Trophoblast cell (in vitro differentiated cells and primary cell): ENCODE data around the gene CCDC150.

ENCODE experiments used
- DNase-seq, 2 donors: peaks; one replicate each; pipeline ENCODE4 v3.0.0-alpha.2; 2016
- H2AFZ ChIP-seq: 2 replicates; pipeline ENCODE4 v1.6.1; 2013; ENCODE audit warnings: low read length, moderate library complexity, mild to moderate bottlenecking; ENCODE audit not compliant: insufficient read depth, poor library complexity
- H2AK5ac ChIP-seq: 2 replicates; pipeline ENCODE4 v1.6.1; 2013; ENCODE audit warnings: mild to moderate bottlenecking, low read length
- H2BK120ac ChIP-seq: 2 replicates; pipeline ENCODE4 v1.6.1; 2013; ENCODE audit warnings: low read length, mild to moderate bottlenecking, moderate library complexity; ENCODE audit not compliant: insufficient read depth, poor library complexity
- H2BK12ac ChIP-seq: 2 replicates; pipeline ENCODE4 v1.6.1; 2013; ENCODE audit warnings: mild to moderate bottlenecking, low read length, moderate library complexity
- H2BK5ac ChIP-seq: 2 replicates; pipeline ENCODE4 v1.6.1; 2013; ENCODE audit warnings: low read length, low read depth, moderate library complexity, mild to moderate bottlenecking; ENCODE audit not compliant: poor library complexity
- H3K14ac ChIP-seq: 2 replicates; pipeline ENCODE4 v1.6.1; 2013; ENCODE audit warnings: mild to moderate bottlenecking, low read length
- H3K18ac ChIP-seq: 2 replicates; pipeline ENCODE4 v1.6.1; 2013; ENCODE audit warnings: mild to moderate bottlenecking, low read length
- H3K23ac ChIP-seq: 2 replicates; pipeline ENCODE4 v1.6.1; 2013; ENCODE audit warnings: low read length
- H3K27ac ChIP-seq: 2 replicates; pipeline ENCODE4 v1.5.1; 2013; ENCODE audit warnings: low read depth, mild to moderate bottlenecking, inconsistent platforms, low read length, moderate library complexity
- H3K27me3 ChIP-seq: 2 replicates; pipeline ENCODE4 v1.6.1; 2013; ENCODE audit warnings: inconsistent platforms, mild to moderate bottlenecking, low read length, moderate library complexity; ENCODE audit not compliant: insufficient read depth
- H3K36me3 ChIP-seq, 2 experiments: 1 replicate in 1 of 2; 2 replicates in 1 of 2; pipeline ENCODE4 v1.6.1; 2013; ENCODE audit warnings: low read length in 2 of 2, mild to moderate bottlenecking in 2 of 2, moderate library complexity in 1 of 2; ENCODE audit not compliant: insufficient read depth in 2 of 2, control insufficient read depth in 1 of 2
- H3K4ac ChIP-seq: 2 replicates; pipeline ENCODE4 v1.6.1; 2013; ENCODE audit warnings: low read depth, mild to moderate bottlenecking, low read length, moderate library complexity
- H3K4me1 ChIP-seq, 2 experiments: 1 replicate in 1 of 2; 2 replicates in 1 of 2; pipeline ENCODE4 v1.6.1; 2013; ENCODE audit warnings: low read length in 2 of 2, mild to moderate bottlenecking in 2 of 2, moderate library complexity in 1 of 2; ENCODE audit not compliant: insufficient read depth in 2 of 2, control insufficient read depth in 1 of 2
- H3K4me2 ChIP-seq: 2 replicates; pipeline ENCODE4 v1.6.1; 2013; ENCODE audit warnings: inconsistent platforms, mild to moderate bottlenecking, low read length, moderate library complexity
- H3K4me3 ChIP-seq: 2 replicates; pipeline ENCODE4 v1.5.1; 2013; ENCODE audit warnings: mild to moderate bottlenecking, low read depth, low read length, inconsistent platforms
- H3K79me1 ChIP-seq: one replicate; pipeline ENCODE4 v1.6.1; 2013; ENCODE audit warnings: low read length
- H3K79me2 ChIP-seq: 2 replicates; pipeline ENCODE4 v1.6.1; 2013; ENCODE audit warnings: low read length, mild to moderate bottlenecking; ENCODE audit not compliant: control insufficient read depth, insufficient read depth, poor library complexity
- H3K9ac ChIP-seq: 2 replicates; pipeline ENCODE4 v1.6.1; 2013; ENCODE audit warnings: mild to moderate bottlenecking, low read length
- H3K9me3 ChIP-seq: 2 replicates; pipeline ENCODE4 v1.6.1; 2013; ENCODE audit warnings: low read depth, mild to moderate bottlenecking, control low read depth, inconsistent platforms, low read length; ENCODE audit not compliant: insufficient read depth
- H4K12ac ChIP-seq: 2 replicates; pipeline ENCODE4 v1.6.1; 2013; ENCODE audit warnings: low read depth, mild to moderate bottlenecking, low read length, moderate library complexity
- H4K8ac ChIP-seq: 2 replicates; pipeline ENCODE4 v1.6.1; 2013; ENCODE audit warnings: low read depth, mild to moderate bottlenecking, low read length, moderate library complexity
- H4K91ac ChIP-seq: one replicate; pipeline ENCODE4 v1.6.1; 2013; ENCODE audit warnings: low read depth, mild to moderate bottlenecking, low read length, moderate library complexity
- WGBS: extraction: QIAGEN DNeasy Blood & Tissue Kit; methylation state at CpG from one replicate; pipeline ENCODE4 v1.1.7; 2013; ENCODE audit warnings: missing lambda C conversion rate; ENCODE audit not compliant: insufficient read length, insufficient coverage; ENCODE audit errors: extremely low coverage; 5-methylcytosine and 5-hydroxymethylcytosine counted together

The CCDC150 gene

GRCh38 chr2:196739031-196739430 lies 99.5 kb downstream of the CCDC150 start:
- no peak overlapping the region for H3K9ac ChIP-seq
- no peak overlapping the region for H2BK12ac ChIP-seq
- no CpG with 5 or more reads among the region's 5 CpGs for WGBS
- no peak overlapping the region for H3K4me2 ChIP-seq
- H3K18ac ChIP-seq = no peak overlapping the region
- no peak overlapping the region for H3K23ac ChIP-seq
- H2BK5ac ChIP-seq = no peak overlapping the region
- no peaks in the 10 kb centered on the region for H3K9me3 ChIP-seq
- H3K4me1 ChIP-seq = peaks cover 4 to 8% of the 10 kb centered on the region in 2 experiments
- no peak overlapping the region for H4K91ac ChIP-seq
- H3K36me3 ChIP-seq = no peaks in the 10 kb centered on the region
- H3K79me1 ChIP-seq = no peaks in the 10 kb centered on the region
- no peak overlapping the region for H4K8ac ChIP-seq
- H3K27me3 ChIP-seq = no peaks in the 10 kb centered on the region
- H2BK120ac ChIP-seq = no peak overlapping the region
- no peak overlapping the region for H3K27ac ChIP-seq
- no peak overlapping the region for H3K4me3 ChIP-seq
- no peak overlapping the region for H4K12ac ChIP-seq
- peaks cover 2% of the 10 kb centered on the region for H3K79me2 ChIP-seq
- H3K4ac ChIP-seq = no peak overlapping the region
- no peak overlapping the region for H3K14ac ChIP-seq
- no peak overlapping the region for H2AK5ac ChIP-seq
- DNase-seq = no peak
- H2AFZ ChIP-seq = no peak overlapping the region

- no peak overlapping the region for H2BK120ac ChIP-seq
- H3K4ac ChIP-seq = no peak overlapping the region
- no peak overlapping the region for H2AK5ac ChIP-seq
- no peak overlapping the region for H4K8ac ChIP-seq
- H3K18ac ChIP-seq = no peak overlapping the region
- H2BK12ac ChIP-seq = no peak overlapping the region
- H4K91ac ChIP-seq = no peak overlapping the region
- DNase-seq = no peak
- H2BK5ac ChIP-seq = no peak overlapping the region
- no peak overlapping the region for H3K14ac ChIP-seq
- WGBS = no CpG with 5 or more reads among the region's 3 CpGs
- H3K4me1 ChIP-seq = peaks cover 4 to 8% of the 10 kb centered on the region in 2 experiments
- no peak overlapping the region for H2AFZ ChIP-seq
- H3K27me3 ChIP-seq = no peaks in the 10 kb centered on the region
- H3K4me3 ChIP-seq = no peak overlapping the region
- no peak overlapping the region for H3K23ac ChIP-seq
- H3K79me2 ChIP-seq = peaks cover 2% of the 10 kb centered on the region
- H3K9ac ChIP-seq = no peak overlapping the region
- H3K36me3 ChIP-seq = no peaks in the 10 kb centered on the region
- no peaks in the 10 kb centered on the region for H3K79me1 ChIP-seq
- no peak overlapping the region for H3K27ac ChIP-seq
- no peaks in the 10 kb centered on the region for H3K9me3 ChIP-seq
- H3K4me2 ChIP-seq = no peak overlapping the region
- H4K12ac ChIP-seq = no peak overlapping the region
Observed at GRCh38 chr2:196742216-196742615, 102.7 kb downstream of the CCDC150 start.

DNA sequence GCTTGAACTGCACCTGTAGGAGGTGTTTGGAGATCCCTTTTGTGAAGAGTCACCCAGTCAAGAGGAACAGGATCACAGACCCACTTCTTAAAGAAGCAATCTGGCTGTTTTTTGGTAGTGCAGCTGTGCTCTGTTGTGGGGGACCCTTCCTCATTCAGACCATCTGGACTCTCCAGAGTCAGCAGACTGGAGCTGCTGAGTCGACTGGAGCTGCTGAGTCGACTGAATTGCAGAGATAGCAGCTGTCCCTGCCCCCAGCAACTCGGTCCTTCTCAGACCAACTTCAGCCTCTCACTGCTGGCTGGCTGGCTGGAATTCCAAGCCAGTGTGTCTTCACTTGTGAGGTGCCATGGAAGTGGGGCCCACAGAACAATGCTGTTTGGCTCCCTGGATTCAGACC lies 103.2 kb downstream of the CCDC150 start:
- Histone ChIP-seq H3K79me1 (no peaks in the 10 kb centered on the region), H4K12ac (no peak overlapping the region), H2AK5ac (no peak overlapping the region), H3K4me3 (no peak overlapping the region), H3K79me2 (peaks cover 2% of the 10 kb centered on the region), H4K91ac (no peak overlapping the region), H3K9ac (no peak overlapping the region), H3K4me2 (peak overlapping the region; percentile 18), H3K4me1 (peaks cover 4 to 8% of the 10 kb centered on the region in 2 experiments), H3K4ac (no peak overlapping the region), H3K27me3 (no peaks in the 10 kb centered on the region), H2BK120ac (no peak overlapping the region), H2BK12ac (no peak overlapping the region), H2AFZ (no peak overlapping the region), H3K14ac (no peak overlapping the region), H3K36me3 (no peaks in the 10 kb centered on the region), H3K9me3 (no peaks in the 10 kb centered on the region), H3K27ac (no peak overlapping the region), H2BK5ac (no peak overlapping the region), H4K8ac (no peak overlapping the region), H3K23ac (no peak overlapping the region), H3K18ac (no peak overlapping the region)
- peak in 1 of 2 donors; percentile 25 for DNase-seq
- no CpG with 5 or more reads among the region's 3 CpGs for whole genome bisulfite sequencing

DNA sequence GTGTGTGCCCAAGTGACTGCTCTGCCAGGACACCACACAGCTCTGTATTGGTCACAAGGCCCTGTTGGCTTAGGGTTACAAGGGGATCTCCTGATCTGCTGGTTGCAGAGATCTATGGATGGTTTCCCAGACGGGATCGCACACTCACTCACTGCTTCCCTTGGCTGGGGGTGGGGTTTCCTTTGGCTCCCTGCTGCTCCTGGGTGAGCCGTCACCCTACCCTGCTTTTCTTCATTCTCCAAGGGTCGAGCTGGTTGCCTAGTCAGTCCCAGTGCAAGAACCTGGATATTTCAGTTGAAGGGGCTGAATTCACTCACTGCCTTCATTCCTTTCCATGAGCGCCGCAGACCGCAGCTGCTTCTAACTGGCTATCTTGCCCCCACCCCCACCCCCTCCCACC lies 103.7 kb downstream of the CCDC150 start:
- Histone ChIP-seq H3K9me3 (no peaks in the 10 kb centered on the region), H4K12ac (no peak overlapping the region), H3K79me2 (peaks cover 2% of the 10 kb centered on the region), H3K27me3 (no peaks in the 10 kb centered on the region), H2AFZ (no peak overlapping the region), H3K9ac (no peak overlapping the region), H2BK5ac (no peak overlapping the region), H3K14ac (no peak overlapping the region), H3K36me3 (no peaks in the 10 kb centered on the region), H3K27ac (no peak overlapping the region), H2BK120ac (no peak overlapping the region), H3K4me1 (peaks cover 4 to 8% of the 10 kb centered on the region in 2 experiments), H4K8ac (peak overlapping the region; percentile 36), H3K23ac (no peak overlapping the region), H3K18ac (peak overlapping the region; percentile 14), H2AK5ac (no peak overlapping the region), H3K4ac (no peak overlapping the region), H2BK12ac (peak overlapping the region; percentile 32), H4K91ac (no peak overlapping the region), H3K4me2 (peak overlapping the region; percentile 18), H3K4me3 (no peak overlapping the region), H3K79me1 (no peaks in the 10 kb centered on the region)
- no CpG with 5 or more reads among the region's 7 CpGs for WGBS
- peak; percentile 8 to 64 for DNase-seq
